Measurements from ENCODE around the gene AQP9. TPM values are rescaled to one million over a fixed set of nuclear protein-coding genes. Genes with fewer than 3 reads are reported as not detected.

The AQP9 gene
- total and polyA plus RNA-seq, 2 of the 8 experiments (the other 6 are each of a cell fraction or from before 2014, with no cell fraction given): not detected

DNA sequence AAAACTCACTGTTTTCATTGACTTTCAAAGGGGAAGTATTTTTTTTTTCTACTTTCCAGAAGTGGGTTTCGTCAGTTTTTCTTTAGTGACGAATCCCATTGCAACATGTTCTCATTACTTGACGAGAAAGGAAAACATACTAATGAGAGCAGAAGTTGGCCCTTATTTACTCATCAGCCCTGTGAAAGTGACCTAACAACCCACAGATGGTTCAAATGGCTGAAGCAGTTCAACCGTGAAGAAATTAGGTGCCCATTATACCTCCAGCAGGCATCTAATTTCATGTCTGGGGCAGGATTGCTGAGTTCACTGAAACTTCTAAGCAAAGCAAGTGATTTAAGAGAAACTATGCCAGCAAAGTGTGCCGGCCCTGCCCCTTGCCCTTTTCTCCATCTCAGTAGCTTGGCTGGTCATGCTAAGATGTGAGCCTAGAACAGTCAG, 9.0 kb downstream of the AQP9 start:
- ChIA-PET CTCF (ENCODE audit: partially characterized antibody) (interaction anchor here (1.2 to 3.6 kb wide), 2 partner anchors 36 to 76 kb away, joined by 4 to 13 read pairs; no protein-coding TSS in a partner anchor), POLR2A (ENCODE audit: partially characterized antibody) (no interaction called here)
- H3K4ac ChIP-seq (replicated peaks; ENCODE audit: insufficient read length, low read depth, low read length): no peak overlapping the region
- TF ChIP-seq RNF2 (IDR thresholded peaks at IDR 0.05; ENCODE audit: borderline replicate concordance, low read depth, low read length, missing control alignments, poor library complexity, severe bottlenecking): no peak
- no peak for TF ChIP-seq BRCA1 (IDR thresholded peaks at IDR 0.05; ENCODE audit: low read depth, low read length)
- no peaks in the 10 kb centered on the region for H3K9me3 ChIP-seq (ENCODE audit: insufficient read depth in 2 of 2, low read depth in 1 of 2, low read length in 1 of 2)
- H2BK20ac ChIP-seq (ENCODE audit: low read length): no peak overlapping the region
- H3K4me2 ChIP-seq (ENCODE audit: insufficient read depth in 1 of 2, low read depth in 2 of 2, low read length in 2 of 2): no peak overlapping the region
- no peak overlapping the region for H2BK120ac ChIP-seq (replicated peaks; ENCODE audit: low read depth, low read length)
- no peaks in the 10 kb centered on the region for H3K27me3 ChIP-seq (replicated peaks in 1 of 4; ENCODE audit: control insufficient read depth in 3 of 4, extremely low read depth in 1 of 4, insufficient read depth in 3 of 4, low read length in 3 of 4)
- no peak overlapping the region for H4K91ac ChIP-seq (replicated peaks; ENCODE audit: insufficient read length, low read length)
- H3K79me1 ChIP-seq (ENCODE audit: low read depth, low read length): no peaks in the 10 kb centered on the region
- H2AFZ ChIP-seq (ENCODE audit: low read length): no peak overlapping the region; the same call in 1 of the 2 replicates
- H3K23ac ChIP-seq (ENCODE audit: insufficient read length): no peak overlapping the region
- H4K8ac ChIP-seq (ENCODE audit: extremely low read depth, insufficient read depth, low read length): no peak overlapping the region
- no peak overlapping the region for H2BK12ac ChIP-seq (ENCODE audit: low read depth, low read length)
- H3K4me1 ChIP-seq (replicated peaks in 1 of 4; ENCODE audit: control insufficient read depth in 3 of 4, insufficient read depth in 4 of 4, low read length in 3 of 4): no peaks in the 10 kb centered on the region
- H2AK5ac ChIP-seq (ENCODE audit: low read depth, low read length): no peak overlapping the region
- no peak overlapping the region for H3K56ac ChIP-seq (replicated peaks; ENCODE audit: insufficient read length, low read depth, low read length)
- H2BK15ac ChIP-seq (ENCODE audit: low read length): no peak overlapping the region
- no peak overlapping the region for H4K5ac ChIP-seq (ENCODE audit: insufficient read length, low read depth, low read length)
- H3K36me3 ChIP-seq (ENCODE audit: control insufficient read depth in 2 of 4, insufficient read depth in 4 of 4, low read length in 3 of 4): no peaks in the 10 kb centered on the region
- H2BK5ac ChIP-seq (ENCODE audit: low read depth, low read length): no peak overlapping the region
- H3K79me2 ChIP-seq (ENCODE audit: control insufficient read depth in 1 of 2, insufficient read depth in 2 of 2, low read length in 2 of 2): no peaks in the 10 kb centered on the region
- WGBS, 2 experiments (ENCODE audit: extremely low coverage in 1 of 2, insufficient coverage in 1 of 2, insufficient read length in 1 of 2, insufficient replicate concordance in 2 of 2, low coverage in 1 of 2, low lambda C conversion rate in 2 of 2, missing lambda C conversion rate in 1 of 2): 89% methylated on average over 5 of the region's 5 CpGs; no CpG with 5 or more reads in 1 of the 2 experiments
- H3K23me2 ChIP-seq (ENCODE audit: low read depth, low read length): no peaks in the 10 kb centered on the region; the same call in 1 of the 2 replicates
- H3K9ac ChIP-seq (replicated peaks in 1 of 4; ENCODE audit: extremely low read depth in 1 of 4, low read depth in 3 of 4, low read length in 3 of 4): no peak overlapping the region
- H3K27ac ChIP-seq (ENCODE audit: low read depth, low read length): no peak overlapping the region
- H4K20me1 ChIP-seq (replicated peaks in 1 of 2; ENCODE audit: control insufficient read depth in 1 of 2, insufficient read depth in 2 of 2, low read length in 2 of 2): no peaks in the 10 kb centered on the region
- no peak for DNase-seq (ENCODE audit: low read depth in 1 of 2, low spot score in 2 of 2)
- no peak overlapping the region for H3K4me3 ChIP-seq (ENCODE audit: extremely low read depth in 1 of 4, insufficient read depth in 2 of 4, low read depth in 3 of 4, low read length in 4 of 4)
- H3K14ac ChIP-seq (ENCODE audit: insufficient read length): no peak overlapping the region
- FAIRE-seq: no peak
- no peak overlapping the region for H3K18ac ChIP-seq (ENCODE audit: extremely low read depth, low read length)
